SU-DHL-6 (cell line): ENCODE data around the gene NDST4.

Experiments used
- H2AFZ ChIP-seq: fragments of 200-600 bp; sonication (generic); 2 replicates; pipeline ENCODE4 v1.6.1; 2014; ENCODE audit warnings: low read depth, mild to moderate bottlenecking, moderate library complexity, mixed read lengths, antibody characterized with exemption, low read length; ENCODE audit not compliant: severe bottlenecking
- H3F3A ChIP-seq: fragments of 200-600 bp; shearing (Covaris generic); 2 replicates; pipeline ENCODE4 v1.6.0; 2016; ENCODE audit warnings: antibody characterized with exemption, mild to moderate bottlenecking; ENCODE audit not compliant: insufficient read depth
- H3K27ac ChIP-seq: fragments of 200-600 bp; sonication (generic); 2 replicates; pipeline ENCODE4 v1.5.1; 2016; ENCODE audit warnings: low read depth, mild to moderate bottlenecking, low read length, moderate library complexity, mixed read lengths
- H3K27me3 ChIP-seq: fragments of 200-600 bp; sonication (generic), shearing (Covaris generic); 2 replicates; pipeline ENCODE4 v1.6.0; 2014; ENCODE audit warnings: mild to moderate bottlenecking, low read length
- H3K36me3 ChIP-seq: fragments of 200-600 bp; sonication (generic); 2 replicates; pipeline ENCODE4 v1.6.1; 2014; ENCODE audit warnings: mild to moderate bottlenecking, low read length, mixed read lengths
- H3K4me2 ChIP-seq: fragments of 300-600, 200-600 bp; shearing (Covaris generic), sonication (generic); 2 replicates; pipeline ENCODE4 v1.6.0; 2014; ENCODE audit warnings: low read length, low read depth, mild to moderate bottlenecking; ENCODE audit not compliant: poor library complexity, severe bottlenecking
- H3K4me3 ChIP-seq: fragments of 200-600 bp; sonication (generic); 2 replicates; pipeline ENCODE4 v1.5.1; 2014; ENCODE audit warnings: antibody characterized with exemption, low read length, mild to moderate bottlenecking, mixed read lengths; ENCODE audit not compliant: insufficient read depth, poor library complexity, severe bottlenecking
- H3K79me2 ChIP-seq: fragments of 200-600 bp; sonication (generic); 2 replicates; pipeline ENCODE4 v1.6.1; 2014; ENCODE audit warnings: mild to moderate bottlenecking, low read length, moderate library complexity; ENCODE audit not compliant: insufficient read depth
- H3K9ac ChIP-seq: fragments of 200-600 bp; sonication (generic); 2 replicates; pipeline ENCODE4 v1.7.0; 2014; ENCODE audit warnings: mild to moderate bottlenecking, low read length
- H3K9me2 ChIP-seq: fragments of 200-600 bp; sonication (generic); replicated peaks from 2 replicates; pipeline ENCODE4 v1.6.1; 2014; ENCODE audit warnings: low read length; ENCODE audit not compliant: insufficient read depth
- H3K9me3 ChIP-seq: fragments of 200-600 bp; sonication (generic); 2 replicates; pipeline ENCODE4 v1.6.1; 2014; ENCODE audit warnings: low read length, mixed read lengths; ENCODE audit not compliant: insufficient read depth
- H4K20me1 ChIP-seq: fragments of 200-600 bp; sonication (generic); 2 replicates; pipeline ENCODE4 v1.6.1; 2014; ENCODE audit warnings: low read depth, mild to moderate bottlenecking, antibody characterized with exemption, low read length, moderate library complexity, mixed read lengths
- EZH2phosphoT487 ChIP-seq: fragments of 200-600 bp; sonication (generic), shearing (Covaris generic); conservative IDR thresholded peaks from 2 replicates; pipeline ENCODE4 v1.6.1; 2018; ENCODE audit warnings: mild to moderate bottlenecking, antibody characterized with exemption, low read length, moderate library complexity, mixed read lengths
- TF ChIP-seq, protein P1 (sequence below): fragments of 200-600 bp; sonication (generic); IDR thresholded peaks from one replicate; pipeline ENCODE4 v1.5.1; 2017; ENCODE audit warnings: antibody characterized with exemption, mild to moderate bottlenecking, low read length, moderate library complexity; ENCODE audit not compliant: insufficient read depth, poor library complexity, severe bottlenecking

The NDST4 gene

DNA sequence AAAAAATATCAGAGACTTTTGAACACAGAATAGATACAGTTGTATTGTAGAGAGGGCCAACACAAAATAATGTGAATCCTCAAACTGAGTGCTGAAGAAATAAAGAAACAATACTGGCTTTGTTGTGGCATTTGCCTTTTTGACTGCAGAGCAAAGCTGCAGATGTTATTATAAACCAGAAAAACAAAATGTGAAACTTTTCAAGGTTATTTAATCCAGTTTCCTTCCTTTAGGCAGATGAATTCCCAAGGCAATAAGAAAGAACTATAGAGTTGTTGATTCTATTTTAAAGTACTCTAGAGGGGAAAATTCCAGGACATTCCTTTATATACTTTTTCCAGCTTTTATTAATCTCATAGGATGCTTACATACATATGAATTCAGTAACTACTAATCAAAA, 186.8 kb downstream of the NDST4 start:
- Histone ChIP-seq H3K9me3 (no peaks in the 10 kb centered on the region), H3K4me2 (no peak overlapping the region), H2AFZ (no peak overlapping the region), H3K9ac (no peak overlapping the region), H3F3A (no peaks in the 10 kb centered on the region), H3K79me2 (no peaks in the 10 kb centered on the region), H4K20me1 (no peaks in the 10 kb centered on the region), H3K27me3 (no peaks in the 10 kb centered on the region), H3K4me3 (no peak overlapping the region), H3K9me2 (no peaks in the 10 kb centered on the region), H3K27ac (no peak overlapping the region), H3K36me3 (no peaks in the 10 kb centered on the region)
- TF ChIP-seq, protein P1, sequence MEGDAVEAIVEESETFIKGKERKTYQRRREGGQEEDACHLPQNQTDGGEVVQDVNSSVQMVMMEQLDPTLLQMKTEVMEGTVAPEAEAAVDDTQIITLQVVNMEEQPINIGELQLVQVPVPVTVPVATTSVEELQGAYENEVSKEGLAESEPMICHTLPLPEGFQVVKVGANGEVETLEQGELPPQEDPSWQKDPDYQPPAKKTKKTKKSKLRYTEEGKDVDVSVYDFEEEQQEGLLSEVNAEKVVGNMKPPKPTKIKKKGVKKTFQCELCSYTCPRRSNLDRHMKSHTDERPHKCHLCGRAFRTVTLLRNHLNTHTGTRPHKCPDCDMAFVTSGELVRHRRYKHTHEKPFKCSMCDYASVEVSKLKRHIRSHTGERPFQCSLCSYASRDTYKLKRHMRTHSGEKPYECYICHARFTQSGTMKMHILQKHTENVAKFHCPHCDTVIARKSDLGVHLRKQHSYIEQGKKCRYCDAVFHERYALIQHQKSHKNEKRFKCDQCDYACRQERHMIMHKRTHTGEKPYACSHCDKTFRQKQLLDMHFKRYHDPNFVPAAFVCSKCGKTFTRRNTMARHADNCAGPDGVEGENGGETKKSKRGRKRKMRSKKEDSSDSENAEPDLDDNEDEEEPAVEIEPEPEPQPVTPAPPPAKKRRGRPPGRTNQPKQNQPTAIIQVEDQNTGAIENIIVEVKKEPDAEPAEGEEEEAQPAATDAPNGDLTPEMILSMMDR = no peak
- TF ChIP-seq EZH2phosphoT487 = no peak

DNA sequence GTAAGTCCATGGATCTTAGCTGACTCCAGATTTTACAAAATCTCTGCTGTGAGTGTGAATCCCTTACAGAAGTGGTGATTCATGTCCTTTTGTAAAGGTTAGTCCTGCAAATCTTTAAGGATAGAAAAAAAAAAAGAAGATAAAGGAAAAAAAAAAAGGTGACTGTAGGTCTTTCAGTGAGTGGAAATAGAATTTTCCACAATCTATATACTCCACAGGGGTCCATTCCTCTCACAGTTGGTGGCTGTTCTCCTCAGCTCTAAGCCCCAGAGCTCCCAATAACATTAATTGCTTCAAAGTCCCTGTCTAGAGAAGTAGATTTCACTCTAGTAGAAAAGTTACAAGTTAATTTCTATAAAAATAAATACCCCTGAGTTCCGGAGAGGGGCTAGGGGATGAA, 189.1 kb downstream of the NDST4 start:
- Histone ChIP-seq H3K27me3 (no peaks in the 10 kb centered on the region), H3K4me3 (no peak overlapping the region), H3K27ac (no peak overlapping the region), H4K20me1 (no peaks in the 10 kb centered on the region), H3K4me2 (no peak overlapping the region), H3K9me2 (no peaks in the 10 kb centered on the region), H3K79me2 (no peaks in the 10 kb centered on the region), H3K36me3 (no peaks in the 10 kb centered on the region), H3F3A (no peaks in the 10 kb centered on the region), H3K9me3 (no peaks in the 10 kb centered on the region), H3K9ac (no peak overlapping the region), H2AFZ (no peak overlapping the region)
- TF ChIP-seq EZH2phosphoT487 = no peak
- TF ChIP-seq, protein P1 = no peak

DNA sequence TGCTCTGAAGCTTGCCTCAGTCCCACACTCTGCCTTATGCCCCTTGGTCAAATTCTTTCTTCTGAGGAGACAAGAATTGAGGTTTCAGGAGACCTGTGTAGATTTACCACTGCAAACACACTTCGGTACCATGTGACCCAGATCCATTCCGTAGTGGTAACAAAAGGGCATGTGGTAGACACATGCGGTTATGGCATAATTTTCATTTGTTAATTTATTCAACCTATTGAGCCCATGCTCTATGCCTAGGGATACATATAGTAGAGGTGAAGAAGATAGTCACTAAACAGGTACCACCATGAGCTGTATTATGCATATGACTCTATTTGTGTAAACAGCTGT, 190.9 kb downstream of the NDST4 start:
- H4K20me1 ChIP-seq = no peaks in the 10 kb centered on the region

More for the DNA sequence above, 190.9 kb downstream of the NDST4 start:
- H3K9ac ChIP-seq = no peak overlapping the region
- H2AFZ ChIP-seq = no peak overlapping the region
- no peaks in the 10 kb centered on the region for H3K36me3 ChIP-seq
- no peak overlapping the region for H3K4me3 ChIP-seq
- H3K4me2 ChIP-seq = no peak overlapping the region
- no peaks in the 10 kb centered on the region for H3K27me3 ChIP-seq
- no peaks in the 10 kb centered on the region for H3K9me2 ChIP-seq
- no peaks in the 10 kb centered on the region for H3K79me2 ChIP-seq
- H3K9me3 ChIP-seq = no peaks in the 10 kb centered on the region
- TF ChIP-seq, protein P1 = no peak
- no peak for TF ChIP-seq EZH2phosphoT487
- no peaks in the 10 kb centered on the region for H3F3A ChIP-seq
- no peak overlapping the region for H3K27ac ChIP-seq
